Measurements from ENCODE around the gene KYAT1.
A peak's percentile ranks its signal among the peaks of the same experiment; 100 is the strongest.

The KYAT1 gene

DNA sequence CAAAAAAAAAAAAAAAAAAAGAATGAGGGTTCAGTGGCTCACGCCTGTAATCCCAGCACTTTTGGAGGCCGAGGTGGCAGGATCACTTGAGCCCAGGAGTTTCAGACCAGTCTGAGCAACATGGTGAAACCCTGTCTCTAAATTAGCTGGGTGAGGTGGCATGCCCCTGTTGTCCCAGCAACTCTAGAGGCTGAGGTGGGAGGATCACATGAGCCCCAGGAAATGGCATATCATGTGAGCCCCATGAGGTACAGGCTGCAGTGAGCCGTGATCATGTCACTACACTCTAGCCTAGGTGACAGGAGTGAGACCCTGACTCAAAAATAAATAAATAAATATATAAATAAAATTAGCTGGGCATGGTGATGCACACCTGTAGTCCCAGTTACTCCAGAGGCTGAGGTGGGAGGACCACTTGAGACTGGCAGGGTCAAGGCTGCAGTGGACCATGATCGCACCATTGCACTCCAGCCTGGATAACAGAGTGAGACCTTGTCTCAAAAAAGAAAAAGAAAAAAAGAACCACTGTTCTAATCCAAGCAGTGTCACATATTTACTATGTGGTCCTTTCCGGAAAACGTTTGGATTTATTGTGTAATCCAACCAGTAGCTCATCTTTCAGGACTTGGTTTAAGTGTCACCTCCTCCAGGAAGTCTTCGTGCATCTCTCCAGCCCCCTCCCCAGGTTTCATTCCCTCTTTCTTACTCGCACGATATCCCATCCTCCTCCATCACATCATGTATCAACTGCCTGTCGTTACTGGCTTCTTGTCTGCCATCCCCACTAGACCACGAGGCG is 39.9 kb downstream of the KYAT1 start:
- no peaks in the 10 kb centered on the region for H3K4me1 Mint-ChIP-seq
- H3K27ac Mint-ChIP-seq: no peak overlapping the region
- no peak overlapping the region for H3K4me3 Mint-ChIP-seq
- peaks cover 4% of the 10 kb centered on the region for H3K36me3 Mint-ChIP-seq
- H3K9me3 Mint-ChIP-seq: no peaks in the 10 kb centered on the region
- no peaks in the 10 kb centered on the region for H3K27me3 Mint-ChIP-seq

GRCh38 chr9:128840524-128840923 is 41.2 kb downstream of the KYAT1 start:
- Mint-ChIP-seq H3K4me1 (no peaks in the 10 kb centered on the region), H3K36me3 (peaks cover 4% of the 10 kb centered on the region), H3K27me3 (no peaks in the 10 kb centered on the region), H3K27ac (no peak overlapping the region), H3K4me3 (no peak overlapping the region), H3K9me3 (no peaks in the 10 kb centered on the region)

DNA sequence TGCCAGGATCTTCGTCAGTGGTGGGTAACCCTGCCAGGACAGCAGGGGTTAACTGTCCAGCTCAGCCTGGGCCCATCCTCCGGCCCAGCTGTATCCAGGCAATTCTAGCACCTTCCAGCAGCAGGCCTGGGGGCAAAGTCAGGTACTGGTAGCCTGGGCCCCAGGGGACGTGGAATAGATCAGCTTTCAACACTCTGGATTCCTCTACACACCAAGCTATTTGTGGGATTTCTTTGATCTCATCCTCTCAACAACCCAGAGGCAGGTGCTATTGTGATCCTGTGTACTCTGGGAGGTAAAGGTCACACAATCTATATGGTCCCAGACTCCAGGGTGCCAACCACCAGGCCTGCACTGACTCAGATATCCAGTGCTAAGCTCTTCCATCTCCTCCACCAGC is 43.4 kb downstream of the KYAT1 start:
- no peaks in the 10 kb centered on the region for H3K27me3 Mint-ChIP-seq
- peaks cover 4% of the 10 kb centered on the region for H3K36me3 Mint-ChIP-seq
- no peaks in the 10 kb centered on the region for H3K4me1 Mint-ChIP-seq
- no peak overlapping the region for H3K4me3 Mint-ChIP-seq
- no peaks in the 10 kb centered on the region for H3K9me3 Mint-ChIP-seq
- H3K27ac Mint-ChIP-seq: no peak overlapping the region

- Mint-ChIP-seq H3K4me1 (no peaks in the 10 kb centered on the region), H3K9me3 (no peaks in the 10 kb centered on the region), H3K27me3 (no peaks in the 10 kb centered on the region), H3K36me3 (peaks cover 1% of the 10 kb centered on the region), H3K4me3 (no peak overlapping the region), H3K27ac (no peak overlapping the region)
Measured at GRCh38 chr9:128836509-128837145, 45.1 kb downstream of the KYAT1 start.

GRCh38 chr9:128835246-128836210 is 46.2 kb downstream of the KYAT1 start:
- Mint-ChIP-seq H3K27me3 (no peaks in the 10 kb centered on the region), H3K4me1 (no peaks in the 10 kb centered on the region), H3K4me3 (no peak overlapping the region), H3K36me3 (peaks cover 1% of the 10 kb centered on the region), H3K9me3 (no peaks in the 10 kb centered on the region), H3K27ac (no peak overlapping the region)

DNA sequence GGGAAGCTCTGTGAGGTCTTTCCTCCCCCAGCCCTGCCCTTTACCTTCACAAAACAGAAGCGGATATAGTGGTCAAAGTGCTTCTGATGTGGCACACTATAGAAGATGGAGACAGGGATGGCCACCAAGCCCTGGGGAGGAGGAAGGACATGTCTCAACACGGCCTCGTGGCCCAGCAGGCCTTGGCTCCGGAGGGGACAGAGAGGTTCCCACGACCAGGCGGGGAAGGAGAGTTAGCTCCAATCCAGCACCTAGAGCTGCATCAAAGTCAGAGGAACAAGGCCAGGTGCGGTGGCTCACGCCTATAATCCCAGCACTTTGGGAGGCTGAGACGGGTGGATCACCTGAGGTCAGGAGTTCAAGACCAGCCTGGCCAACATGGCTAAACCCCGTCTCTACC is 48.1 kb downstream of the KYAT1 start:
- Mint-ChIP-seq H3K27me3 (no peaks in the 10 kb centered on the region), H3K9me3 (no peaks in the 10 kb centered on the region), H3K4me1 (peaks cover 8% of the 10 kb centered on the region), H3K36me3 (peaks cover 5% of the 10 kb centered on the region), H3K27ac (no peak overlapping the region), H3K4me3 (no peak overlapping the region)

- Mint-ChIP-seq H3K27me3 (no peaks in the 10 kb centered on the region), H3K36me3 (peaks cover 9% of the 10 kb centered on the region), H3K27ac (peak within 1 kb of the TSS; percentile 94), H3K4me3 (peak within 1 kb of the TSS; percentile 96), H3K9me3 (no peaks in the 10 kb centered on the region), H3K4me1 (peaks cover 24% of the 10 kb centered on the region)
Measured at GRCh38 chr9:128829477-128830251, 52.1 kb downstream of the KYAT1 start, which contains the start of gene SPOUT1. SPOUT1 (minus strand) TSS chr9:128829794; CDS start chr9:128829780, 14 bp downstream.

- peak overlapping the region; percentile 94 for H3K27ac Mint-ChIP-seq
- no peaks in the 10 kb centered on the region for H3K9me3 Mint-ChIP-seq
- H3K4me3 Mint-ChIP-seq: peak overlapping the region; percentile 96
- H3K27me3 Mint-ChIP-seq: no peaks in the 10 kb centered on the region
- peaks cover 24% of the 10 kb centered on the region for H3K4me1 Mint-ChIP-seq
- H3K36me3 Mint-ChIP-seq: peaks cover 9% of the 10 kb centered on the region
Measured at GRCh38 chr9:128828719-128829452, 52.9 kb downstream of the KYAT1 start.

GRCh38 chr9:128828267-128828666 is 53.5 kb downstream of the KYAT1 start:
- H3K4me1 Mint-ChIP-seq: peaks cover 24% of the 10 kb centered on the region
- H3K27ac Mint-ChIP-seq: peak overlapping the region; percentile 94
- H3K27me3 Mint-ChIP-seq: no peaks in the 10 kb centered on the region
- peaks cover 9% of the 10 kb centered on the region for H3K36me3 Mint-ChIP-seq
- H3K9me3 Mint-ChIP-seq: no peaks in the 10 kb centered on the region
- peak overlapping the region; percentile 96 for H3K4me3 Mint-ChIP-seq

GRCh38 chr9:128825923-128826700 is 55.6 kb downstream of the KYAT1 start:
- Mint-ChIP-seq H3K27ac (no peak overlapping the region), H3K27me3 (no peaks in the 10 kb centered on the region), H3K9me3 (no peaks in the 10 kb centered on the region), H3K4me3 (no peak overlapping the region), H3K36me3 (peaks cover 9% of the 10 kb centered on the region), H3K4me1 (peaks cover 29% of the 10 kb centered on the region)

GRCh38 chr9:128824911-128825310 is 56.8 kb downstream of the KYAT1 start:
- H3K36me3 Mint-ChIP-seq: peaks cover 9% of the 10 kb centered on the region
- H3K9me3 Mint-ChIP-seq: no peaks in the 10 kb centered on the region
- peaks cover 31% of the 10 kb centered on the region for H3K4me1 Mint-ChIP-seq
- H3K27ac Mint-ChIP-seq: no peak overlapping the region
- no peak overlapping the region for H3K4me3 Mint-ChIP-seq
- no peaks in the 10 kb centered on the region for H3K27me3 Mint-ChIP-seq

DNA sequence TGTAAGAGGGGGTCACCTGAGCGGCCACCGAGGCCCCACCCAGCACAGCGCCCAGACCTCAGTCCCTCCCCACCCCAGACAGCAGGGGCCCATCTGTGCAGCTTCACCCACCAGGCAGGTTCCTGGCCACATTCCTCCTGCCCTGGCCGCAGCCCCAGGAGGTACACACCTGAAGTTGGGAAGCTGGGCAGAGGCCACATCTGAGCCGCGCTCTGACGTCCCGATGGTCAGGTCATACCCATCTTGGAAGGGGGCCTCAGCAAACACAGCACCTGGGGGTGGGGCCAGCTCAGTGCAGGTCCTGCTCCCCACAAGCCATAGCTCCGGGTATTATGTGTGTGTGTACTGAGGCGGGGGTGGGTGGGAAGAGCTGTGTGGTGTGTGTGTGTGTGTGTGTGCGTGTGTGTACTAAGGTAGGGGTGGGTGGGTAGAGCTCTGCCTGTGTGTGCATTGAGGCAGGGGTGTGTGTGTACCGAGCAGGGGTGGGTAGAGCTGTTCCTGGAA is 57.8 kb downstream of the KYAT1 start:
- no peaks in the 10 kb centered on the region for H3K9me3 Mint-ChIP-seq
- H3K4me3 Mint-ChIP-seq: no peak overlapping the region
- H3K4me1 Mint-ChIP-seq: peaks cover 37% of the 10 kb centered on the region
- no peak overlapping the region for H3K27ac Mint-ChIP-seq
- H3K36me3 Mint-ChIP-seq: peaks cover 6% of the 10 kb centered on the region
- no peaks in the 10 kb centered on the region for H3K27me3 Mint-ChIP-seq

GRCh38 chr9:128823362-128823902 is 58.3 kb downstream of the KYAT1 start:
- Mint-ChIP-seq H3K4me3 (no peak overlapping the region), H3K36me3 (peaks cover 2% of the 10 kb centered on the region), H3K27ac (no peak overlapping the region), H3K27me3 (no peaks in the 10 kb centered on the region), H3K9me3 (no peaks in the 10 kb centered on the region), H3K4me1 (peaks cover 31% of the 10 kb centered on the region)

All from activated naive CD4-positive, alpha-beta T cell treated with anti-CD3 and anti-CD28 coated beads, Interleukin-2, amount 50 U/mL, for 24 hours (primary cell).